A549 (cell line): ENCODE data around the gene HSD17B4. TPM values are rescaled to one million over a fixed set of nuclear protein-coding genes. Genes with fewer than 3 reads are reported as not detected.

Source experiments
- ATAC-seq, 2 experiments: fragments of 200-7000 bp in 1 of 2; fragments of >200 bp in 1 of 2; cut with Nextera tagmentation in 1 of 2; cut with Tn5 transposase in 1 of 2; 3 replicates each; pipeline versions ENCODE4 v1.8.0 to v1.9.1; 2018 to 2020; ENCODE audit warnings: mild to moderate bottlenecking in 1 of 2, moderate library complexity in 1 of 2
- CTCF ChIA-PET: fragments of 300-600 bp; sonication (Branson Sonifier 250); formaldehyde crosslinking; extraction: SDS; loops from one replicate; lab custom pipeline; 2021; ENCODE audit warnings: antibody characterized with exemption, inconsistent platforms; lab: Yijun Ruan, JAX
- POLR2A ChIA-PET: fragments of 350-600 bp; formaldehyde crosslinking; extraction: SDS; loops from one replicate; lab custom pipeline; 2021; ENCODE audit warnings: antibody characterized with exemption, inconsistent platforms; lab: Yijun Ruan, JAX
- DNase-seq, 2 experiments: peaks; one replicate each; pipeline versions ENCODE4 v3.0.0 to v3.0.0-alpha.2; 2011 to 2016; ENCODE audit warnings: low read depth in 1 of 2, low spot score in 1 of 2
- FAIRE-seq: peaks from 2 replicates; lab custom pipeline; 2011; peaks lifted over from hg19 to GRCh38; lab: Jason Lieb, UNC
- H3K27ac ChIP-seq, 2 experiments: fragments of >200 bp; sonication (Bioruptor Twin); formaldehyde crosslinking; 3 replicates each; pipeline ENCODE4 v1.5.1; 2016 to 2017
- H3K4me1 ChIP-seq: fragments of >200 bp; sonication (Bioruptor Twin); formaldehyde crosslinking; 3 replicates; pipeline ENCODE4 v1.6.1; 2016
- H3K4me2 ChIP-seq: fragments of >200 bp; sonication (Bioruptor Twin); formaldehyde crosslinking; 3 replicates; pipeline ENCODE4 v1.6.1; 2016
- H3K4me3 ChIP-seq: fragments of >200 bp; sonication (Bioruptor Twin); formaldehyde crosslinking; 3 replicates; pipeline ENCODE4 v1.5.1; 2016
- H3K9me3 ChIP-seq: fragments of >200 bp; sonication (Bioruptor Twin); formaldehyde crosslinking; 3 replicates; pipeline ENCODE4 v1.6.1; 2016
- ATOH8 ChIP-seq: fragments of 250-450 bp; sonication (Bioruptor Pico); IDR thresholded peaks from 2 replicates; pipeline ENCODE4 v1.5.0; 2020; ENCODE audit warnings: low read depth, mild to moderate bottlenecking, moderate library complexity
- CEBPB ChIP-seq, 2 experiments: fragments of >200 bp in 1 of 2; sonication (Bioruptor Twin) in 1 of 2; formaldehyde crosslinking in 1 of 2; IDR thresholded peaks; 2 replicates each; pipeline ENCODE4 v1.6.1; 2012 to 2016
- CTCF ChIP-seq: fragments of >200 bp; sonication (Bioruptor Twin); formaldehyde crosslinking; IDR thresholded peaks from 3 replicates; pipeline ENCODE4 v1.5.1; 2016
- EHF ChIP-seq: fragments of 250-450 bp; sonication (Bioruptor Pico); IDR thresholded peaks from 2 replicates; pipeline ENCODE4 v1.5.0; 2020; ENCODE audit warnings: mild to moderate bottlenecking
- ESRRA ChIP-seq: fragments of 150-350 bp; IDR thresholded peaks from 2 replicates; pipeline ENCODE4 v1.6.1; 2014; ENCODE audit warnings: mild to moderate bottlenecking, low read length, borderline replicate concordance
- HDAC2 ChIP-seq: fragments of 200-600 bp; sonication (generic); IDR thresholded peaks from 2 replicates; pipeline ENCODE4 v1.6.1; 2016
- HES2 ChIP-seq: fragments of >200 bp; sonication (Bioruptor Twin); formaldehyde crosslinking; IDR thresholded peaks from 2 replicates; pipeline ENCODE4 v1.6.1; 2016
- MAFK ChIP-seq: fragments of 450-650 bp; IDR thresholded peaks from 2 replicates; pipeline ENCODE4 v1.6.1; 2014; ENCODE audit not compliant: partially characterized antibody
- MYC ChIP-seq: IDR thresholded peaks from 2 replicates; pipeline ENCODE4 v1.6.1; 2012; ENCODE audit warnings: mild to moderate bottlenecking, inconsistent platforms, low read length, improper control_type of control experiment, borderline replicate concordance
- NFE2L2 ChIP-seq: fragments of 150-350 bp; conservative IDR thresholded peaks from 2 replicates; pipeline ENCODE4 v1.6.1; 2014; ENCODE audit warnings: low read length
- NR3C1 ChIP-seq: fragments of >200 bp; sonication (Bioruptor Twin); formaldehyde crosslinking; IDR thresholded peaks from 3 replicates; pipeline ENCODE4 v1.6.1; 2017
- POLR2AphosphoS2 ChIP-seq: conservative IDR thresholded peaks from 2 replicates; pipeline ENCODE4 v1.6.1; 2012; ENCODE audit warnings: low read length, improper control_type of control experiment, inconsistent platforms
- RAD21 ChIP-seq, 2 experiments: fragments of >200 bp in 1 of 2; sonication (Bioruptor Twin) in 1 of 2; formaldehyde crosslinking in 1 of 2; IDR thresholded peaks in 1 of 2; conservative IDR thresholded peaks in 1 of 2; 2 replicates in 1 of 2; 3 replicates in 1 of 2; pipeline ENCODE4 v1.6.1; 2012 to 2018; ENCODE audit warnings: inconsistent platforms in 1 of 2
- REST ChIP-seq: fragments of 200-600 bp; sonication (generic); IDR thresholded peaks from 2 replicates; pipeline ENCODE4 v1.6.1; 2016; ENCODE audit warnings: antibody characterized with exemption, mild to moderate bottlenecking, moderate library complexity
- RFX5 ChIP-seq: fragments of 450-650 bp; IDR thresholded peaks from 2 replicates; pipeline ENCODE4 v1.7.1; 2014; ENCODE audit warnings: antibody characterized with exemption, mild to moderate bottlenecking, moderate library complexity
- TFCP2L1 ChIP-seq: fragments of 250-450 bp; sonication (Bioruptor Pico); IDR thresholded peaks from 2 replicates; pipeline ENCODE4 v1.5.0; 2021; ENCODE audit warnings: mild to moderate bottlenecking
- TP53 ChIP-seq: fragments of 250-450 bp; sonication (Bioruptor Pico); IDR thresholded peaks from 2 replicates; pipeline ENCODE4 v1.5.0; 2021; ENCODE audit warnings: mild to moderate bottlenecking, moderate library complexity
- ZFP36 ChIP-seq: fragments of 450-650 bp; IDR thresholded peaks from 2 replicates; pipeline ENCODE4 v1.6.1; 2014; ENCODE audit warnings: borderline replicate concordance; ENCODE audit not compliant: partially characterized antibody
- WGBS: methylation state at CpG from one replicate; pipeline ENCODE4 v1.1.6; 2017; ENCODE audit errors: missing lambda C conversion rate; 5-methylcytosine and 5-hydroxymethylcytosine counted together
- polyA plus RNA-seq, 4 experiments: library from polyadenylated mRNA; depleted of rRNA in 3 of 4; stranded (reverse); fragments of >200 nt; fragmentation: RNase III in 1 of 4; extraction: RNeasy Plus Mini Kit Qiagen cat#74134 plus additional on column Dnase treatment in 1 of 4; gene quantifications; 2 replicates in 3 of 4; 3 replicates in 1 of 4; pipeline ENCODE4 v1.2.3, GENCODE V29; 2011 to 2017

The HSD17B4 gene
- polyA plus RNA-seq, 2 of the 4 experiments (the other 2 are of a cell fraction), result 121 to 135 TPM

DNA sequence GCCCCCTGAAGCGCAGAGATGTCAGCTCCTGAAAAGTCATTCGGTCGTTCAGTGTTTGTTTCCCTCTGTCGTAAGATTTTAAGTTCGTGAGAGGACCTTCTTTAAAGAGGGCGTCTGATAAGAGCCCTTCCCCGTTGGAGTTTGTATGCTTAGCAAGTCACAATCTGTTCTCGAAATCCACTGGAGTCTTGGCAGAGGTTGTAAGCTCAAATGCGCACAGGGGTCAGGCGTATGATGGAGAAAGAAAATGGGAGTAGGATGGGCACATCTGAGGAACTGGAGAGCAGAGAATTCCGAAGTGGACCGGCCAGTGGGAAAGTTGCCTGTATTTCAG, 710 bp downstream of the HSD17B4 start (continued):
- TF ChIP-seq ESRRA (no peak), RAD21 (conservative IDR thresholded peaks at IDR 0.05 in 1 of 2, IDR thresholded peaks at IDR 0.05 in 1 of 2) (no peak), REST (no peak), EHF (CRISPR knock-in tag) (no peak)

GRCh38 chr5:119454171-119454570, 1.9 kb downstream of the HSD17B4 start:
- Histone ChIP-seq H3K4me3 (no peak overlapping the region), H3K4me2 (no peak overlapping the region), H3K27ac (no peak overlapping the region), H3K4me1 (peaks cover 10% of the 10 kb centered on the region; the same call in 1 of the 3 replicates), H3K9me3 (no peaks in the 10 kb centered on the region)
- ChIA-PET CTCF (interaction anchor here (1.4 to 1.8 kb wide), 2 partner anchors 16 to 42 kb away, joined by 3 to 6 read pairs; no protein-coding TSS in a partner anchor), POLR2A (no interaction called here)
- ATAC-seq (no peak), FAIRE-seq (no peak), DNase-seq (no peak)
- TF ChIP-seq HES2 (no peak), NR3C1 (no peak)
- WGBS, result 86% methylated on average over 3 of the region's 3 CpGs

DNA sequence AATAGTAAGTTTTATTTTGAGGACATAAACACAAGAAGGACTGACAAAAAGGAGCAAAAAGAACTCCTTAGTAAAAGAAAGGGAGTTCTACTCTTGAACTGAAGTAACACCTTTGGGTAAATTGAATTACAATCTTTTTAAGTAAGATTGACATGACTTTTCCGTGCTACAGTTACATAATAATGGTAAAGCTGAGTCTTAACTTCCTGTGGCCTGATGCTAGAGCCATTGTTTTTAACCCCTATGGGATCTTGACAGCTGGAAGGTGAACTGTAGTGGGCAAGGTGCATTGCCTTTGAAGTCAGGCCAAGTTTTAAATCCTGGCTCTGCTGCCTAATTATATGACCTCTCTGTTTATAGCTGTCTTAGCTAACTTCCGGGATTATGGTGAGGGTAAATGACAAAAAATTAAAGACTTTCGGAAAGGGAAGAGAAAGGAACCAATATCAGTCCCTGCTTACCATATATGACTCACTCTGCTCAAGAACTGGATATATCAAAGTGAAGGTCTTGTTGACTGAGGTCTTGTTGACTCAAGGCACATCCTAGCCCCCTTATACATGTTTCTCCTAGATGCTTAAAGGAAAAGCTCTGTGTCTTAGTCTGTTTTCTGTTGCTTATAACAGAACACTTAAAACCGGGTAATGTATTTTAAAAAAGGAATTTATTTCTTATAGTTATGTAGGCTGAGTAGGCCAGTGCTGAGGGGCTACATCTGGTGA, 6.8 kb downstream of the HSD17B4 start:
- Histone ChIP-seq H3K4me2 (no peak overlapping the region), H3K4me3 (no peak overlapping the region), H3K27ac (no peak overlapping the region), H3K4me1 (no peaks in the 10 kb centered on the region; the same call in 2 of the 3 replicates), H3K9me3 (no peaks in the 10 kb centered on the region)
- TF ChIP-seq CTCF (no peak), RFX5 (no peak), HDAC2 (no peak), TFCP2L1 (CRISPR knock-in tag) (no peak), MYC (no peak), MAFK (no peak), ATOH8 (CRISPR knock-in tag) (no peak), ZFP36 (no peak), CEBPB (IDR thresholded peaks at IDR 0.05) (no peak), TP53 (CRISPR knock-in tag) (no peak), NR3C1 (no peak), POLR2AphosphoS2 (no peak), EHF (CRISPR knock-in tag) (no peak), NFE2L2 (no peak)
- ChIA-PET CTCF (interaction anchor here (1.2 kb wide), 1 partner anchor 47 kb away, joined by 3 read pairs; no protein-coding TSS in a partner anchor), POLR2A (no interaction called here)
- DNase-seq, result no peak
- FAIRE-seq, result no peak
- 83% methylated on average over 4 of the region's 4 CpGs for WGBS
- ATAC-seq, result no peak
